Keratinocyte (primary cell): Measurements from ENCODE around the gene PRIMPOL. TPM values are rescaled to one million over a fixed set of nuclear protein-coding genes. Genes with fewer than 3 reads are reported as not detected.
A peak's percentile ranks its signal among the peaks of the same experiment; 100 is the strongest.

Source experiments
- DNase-seq: peaks from one replicate; pipeline ENCODE4 v3.0.0-alpha.2; 2011; ENCODE audit warnings: low read depth, missing footprints, low spot score
- FAIRE-seq: peaks from 2 replicates; lab custom pipeline; 2011; peaks lifted over from hg19 to GRCh38; lab: Jason Lieb, UNC
- H2AFZ ChIP-seq: 2 replicates; pipeline ENCODE4 v1.6.0; 2012; ENCODE audit warnings: low read length, control low read depth, inconsistent platforms; ENCODE audit not compliant: control insufficient read depth
- H3K27ac ChIP-seq: 2 replicates; pipeline ENCODE4 v1.5.1; 2011; ENCODE audit warnings: low read length; ENCODE audit not compliant: control insufficient read depth, insufficient read depth
- H3K27me3 ChIP-seq: 3 replicates; pipeline ENCODE4 v1.6.0; 2011; ENCODE audit warnings: low read length; ENCODE audit not compliant: control insufficient read depth, insufficient read depth; ENCODE audit errors: extremely low read depth
- H3K36me3 ChIP-seq, 2 experiments: 2 replicates in 1 of 2; 3 replicates in 1 of 2; pipeline ENCODE4 v1.5.1; 2011; ENCODE audit warnings: low read length in 2 of 2, mild to moderate bottlenecking in 1 of 2; ENCODE audit not compliant: control insufficient read depth in 2 of 2, insufficient read depth in 2 of 2; ENCODE audit errors: extremely low read depth in 1 of 2
- H3K4me1 ChIP-seq: 3 replicates; pipeline ENCODE4 v1.5.1; 2011; ENCODE audit warnings: low read length; ENCODE audit not compliant: control insufficient read depth, insufficient read depth; ENCODE audit errors: extremely low read depth
- H3K4me2 ChIP-seq: 3 replicates; pipeline ENCODE4 v1.6.0; 2011; ENCODE audit warnings: low read depth, low read length; ENCODE audit not compliant: control insufficient read depth, insufficient read depth; ENCODE audit errors: extremely low read depth
- H3K4me3 ChIP-seq, 3 experiments: fragments of 200-600 bp in 1 of 3; sonication (generic) in 1 of 3; 2 replicates in 2 of 3; 3 replicates in 1 of 3; pipeline ENCODE4 v1.5.1; 2011 to 2016; ENCODE audit warnings: low read length in 3 of 3, mild to moderate bottlenecking in 3 of 3, control low read depth in 2 of 3, inconsistent platforms in 1 of 3, low read depth in 1 of 3, mixed read lengths in 1 of 3, mixed run types in 1 of 3, moderate library complexity in 1 of 3; ENCODE audit not compliant: control insufficient read depth in 2 of 3, insufficient read depth in 2 of 3; ENCODE audit errors: extremely low read depth in 1 of 3
- H3K79me2 ChIP-seq: 2 replicates; pipeline ENCODE4 v1.6.0; 2012; ENCODE audit warnings: low read length; ENCODE audit not compliant: control insufficient read depth, insufficient read depth
- H3K9ac ChIP-seq: 3 replicates; pipeline ENCODE4 v1.6.0; 2011; ENCODE audit warnings: low read length; ENCODE audit not compliant: control insufficient read depth, insufficient read depth; ENCODE audit errors: extremely low read depth
- H3K9me1 ChIP-seq: 3 replicates; pipeline ENCODE4 v1.6.0; 2011; ENCODE audit warnings: low read length; ENCODE audit not compliant: control insufficient read depth, insufficient read depth; ENCODE audit errors: extremely low read depth
- H3K9me3 ChIP-seq: 2 replicates; pipeline ENCODE4 v1.5.1; 2012; ENCODE audit warnings: low read depth, low read length; ENCODE audit not compliant: control insufficient read depth
- H4K20me1 ChIP-seq: 3 replicates; pipeline ENCODE4 v1.6.0; 2011; ENCODE audit warnings: low read length; ENCODE audit not compliant: control insufficient read depth, insufficient read depth; ENCODE audit errors: extremely low read depth
- CTCF ChIP-seq, 3 experiments: IDR thresholded peaks in 1 of 3; conservative IDR thresholded peaks in 1 of 3; optimal IDR thresholded peaks in 1 of 3; 2 replicates in 2 of 3; 3 replicates in 1 of 3; pipeline versions ENCODE3 to v1.5.1; 2011; ENCODE audit warnings: low read length in 3 of 3, mild to moderate bottlenecking in 3 of 3, moderate library complexity in 2 of 3, control low read depth in 1 of 3, inconsistent platforms in 1 of 3; ENCODE audit not compliant: insufficient read depth in 2 of 3; ENCODE audit errors: extremely low read depth in 1 of 3
- EZH2 ChIP-seq: IDR thresholded peaks from one replicate; pipeline ENCODE4 v1.6.1; 2012; ENCODE audit warnings: inconsistent platforms, mild to moderate bottlenecking, low read length, moderate library complexity
- dilution Hi-C: fragments of 300-500 bp; cut with MboI; formaldehyde crosslinking; loops from one replicate; pipeline ENCODE4 v1.7.0; 2020; ENCODE audit warnings: low sequenced_read_pairs; ENCODE audit not compliant: extremely low pct_ligation_motif_present
- polyA plus RNA-seq, 5 experiments: library from polyadenylated mRNA; depleted of rRNA in 3 of 5; stranded (reverse) in 3 of 5; stranded (forward) in 1 of 5; unstranded in 1 of 5; fragments of >200 nt; gene quantifications; 1 replicate in 1 of 5; 2 replicates in 3 of 5; 3 replicates in 1 of 5; pipeline versions ENCODE4 v1.2.1 to v1.2.3, GENCODE V29; 2011 to 2012; ENCODE audit warnings: missing spikeins in 2 of 5, low read depth in 1 of 5, low replicate concordance in 1 of 5

Gene PRIMPOL
- polyA plus RNA-seq, 1 donor (not counting 4 experiments of a cell fraction or from before 2014, with no cell fraction given): 22.8 TPM

- no peak overlapping the region for H2AFZ ChIP-seq
- H3K9me1 ChIP-seq: no peaks in the 10 kb centered on the region
- no peaks in the 10 kb centered on the region for H3K79me2 ChIP-seq
- FAIRE-seq: peak; percentile 34
- no peak overlapping the region for H3K4me3 ChIP-seq
- H3K4me2 ChIP-seq: no peak overlapping the region
- no peaks in the 10 kb centered on the region for H3K9me3 ChIP-seq
- no peaks in the 10 kb centered on the region for H3K27me3 ChIP-seq
- no peak overlapping the region for H3K27ac ChIP-seq
- H3K4me1 ChIP-seq: peaks cover 18% of the 10 kb centered on the region
- peaks cover 0 to 5% of the 10 kb centered on the region in 2 experiments for H3K36me3 ChIP-seq
- DNase-seq: no peak
- no peak for TF ChIP-seq CTCF (optimal IDR thresholded peaks at IDR 0.05 in 1 of 3, IDR thresholded peaks at IDR 0.05 in 1 of 3, conservative IDR thresholded peaks at IDR 0.05 in 1 of 3; ENCODE audit: extremely low read depth in 1 of 3, insufficient read depth in 2 of 3, low read length in 3 of 3)
- no peak for TF ChIP-seq EZH2
- dilution Hi-C loops: no loop called here
- H3K9ac ChIP-seq: no peak overlapping the region
- no peaks in the 10 kb centered on the region for H4K20me1 ChIP-seq
Observed at GRCh38 chr4:184697956-184698355, 48.4 kb downstream of the PRIMPOL start.

- TF ChIP-seq EZH2: no peak
- TF ChIP-seq CTCF (optimal IDR thresholded peaks at IDR 0.05 in 1 of 3, IDR thresholded peaks at IDR 0.05 in 1 of 3, conservative IDR thresholded peaks at IDR 0.05 in 1 of 3; ENCODE audit: extremely low read depth in 1 of 3, insufficient read depth in 2 of 3, low read length in 3 of 3): no peak
- no peaks in the 10 kb centered on the region for H3K27me3 ChIP-seq
- H3K9ac ChIP-seq: no peak overlapping the region
- H2AFZ ChIP-seq: no peak overlapping the region
- no peak overlapping the region for H3K4me2 ChIP-seq
- H3K27ac ChIP-seq: no peak overlapping the region
- no peak overlapping the region for H3K4me3 ChIP-seq
- H3K9me3 ChIP-seq: no peaks in the 10 kb centered on the region
- dilution Hi-C loops: no loop called here
- H3K4me1 ChIP-seq: peaks cover 15% of the 10 kb centered on the region
- no peaks in the 10 kb centered on the region for H3K79me2 ChIP-seq
- H3K36me3 ChIP-seq: no peaks in the 10 kb centered on the region
- DNase-seq (no peak), FAIRE-seq (no peak)
- no peaks in the 10 kb centered on the region for H4K20me1 ChIP-seq
- H3K9me1 ChIP-seq: no peaks in the 10 kb centered on the region
Observed at GRCh38 chr4:184699941-184700340, 50.4 kb downstream of the PRIMPOL start.
